Stimulated activated CD4-positive, alpha-beta T cell treated with anti-CD3 and anti-CD28 coated beads, Interleukin-15, amount 100 ng/mL, for 48 hours (primary cell): ENCODE measurements around the gene MYO1A.

Source experiments
- DNase-seq, 2 donors: peaks; one replicate each; pipeline ENCODE4 v3.0.0-alpha.2; 2020; ENCODE audit warnings: low read depth in 2 of 2

Gene MYO1A

GRCh38 chr12:57049890-57050289 is at the start of gene MYO1A:
Gene MYO1A, minus strand, starts transcription at chr12:57050129. Its CDS starts 1,806 bp downstream, at chr12:57048323.
- DNase-seq: no peak

GRCh38 chr12:57099047-57099714 is 49.3 kb upstream of the MYO1A start:
- no peak for DNase-seq

- DNase-seq: no peak
Measured at GRCh38 chr12:57098546-57098945, 48.6 kb upstream of the MYO1A start.

GRCh38 chr12:57097554-57097835 is 47.6 kb upstream of the MYO1A start:
- no peak for DNase-seq

- no peak for DNase-seq
Measured at GRCh38 chr12:57096748-57097553, 47.0 kb upstream of the MYO1A start.

- no peak for DNase-seq
Measured at GRCh38 chr12:57096099-57096572, 46.2 kb upstream of the MYO1A start.

GRCh38 chr12:57095440-57095839 is 45.5 kb upstream of the MYO1A start:
- DNase-seq: no peak

GRCh38 chr12:57094208-57095160 is 44.6 kb upstream of the MYO1A start:
- DNase-seq: no peak

- peak; percentile 43 to 72 for DNase-seq
Measured at GRCh38 chr12:57093415-57094207, 43.7 kb upstream of the MYO1A start.

GRCh38 chr12:57092876-57093414 is 43.0 kb upstream of the MYO1A start:
- no peak for DNase-seq

- DNase-seq: no peak
Measured at GRCh38 chr12:57092529-57092862, 42.6 kb upstream of the MYO1A start.

GRCh38 chr12:57091638-57092528 is 42.0 kb upstream of the MYO1A start:
- no peak for DNase-seq

- no peak for DNase-seq
Measured at GRCh38 chr12:57090924-57091637, 41.2 kb upstream of the MYO1A start.

- DNase-seq: no peak
Measured at GRCh38 chr12:57090490-57090889, 40.6 kb upstream of the MYO1A start.

- DNase-seq: no peak
Measured at GRCh38 chr12:57089271-57090245, 39.6 kb upstream of the MYO1A start.

- DNase-seq: peak; percentile 83 to 85
Measured at GRCh38 chr12:57088354-57089270, 38.7 kb upstream of the MYO1A start, which contains the start of gene NAB2. Gene NAB2, plus strand, starts transcription at chr12:57089114. Its CDS starts 158 bp downstream, at chr12:57089272.
